Muscle layer of colon (tissue), 2 donors: ENCODE measurements around the gene ARHGAP26.

Experiments
- H3K27ac ChIP-seq: one replicate; pipeline ENCODE4 v1.7.0; 2013; ENCODE audit warnings: low read depth, mild to moderate bottlenecking, low read length, moderate library complexity
- H3K27me3 ChIP-seq, 2 donors: one replicate each; pipeline ENCODE4 v1.7.0; 2013; ENCODE audit warnings: low read length in 2 of 2, mild to moderate bottlenecking in 2 of 2; ENCODE audit not compliant: insufficient read depth in 2 of 2, control insufficient read depth in 1 of 2
- H3K36me3 ChIP-seq: one replicate; pipeline ENCODE4 v1.7.0; 2013; ENCODE audit warnings: mild to moderate bottlenecking, low read length; ENCODE audit not compliant: insufficient read depth
- H3K4me1 ChIP-seq: one replicate; pipeline ENCODE4 v1.7.0; 2013; ENCODE audit warnings: mild to moderate bottlenecking, low read length; ENCODE audit not compliant: insufficient read depth
- H3K4me3 ChIP-seq, 2 donors: one replicate each; pipeline ENCODE4 v1.7.0; 2013; ENCODE audit warnings: low read length in 2 of 2, low read depth in 1 of 2, mild to moderate bottlenecking in 1 of 2, moderate library complexity in 1 of 2
- H3K9ac ChIP-seq: one replicate; pipeline ENCODE4 v1.7.0; 2013; ENCODE audit warnings: low read length
- H3K9me3 ChIP-seq: one replicate; pipeline ENCODE4 v1.7.0; 2013; ENCODE audit warnings: mild to moderate bottlenecking, low read length
- donor health status: abdominal sarcoma.
- donor health status: Adenocarcinoma of cecum.

Gene ARHGAP26

GRCh38 chr5:143064218-143064641, 294.1 kb downstream of the ARHGAP26 start:
- Histone ChIP-seq H3K4me1 (peaks cover 49% of the 10 kb centered on the region), H3K9ac (no peak overlapping the region), H3K27ac (no peak overlapping the region), H3K27me3 (no peaks in the 10 kb centered on the region), H3K9me3 (no peaks in the 10 kb centered on the region), H3K4me3 (no peak overlapping the region), H3K36me3 (no peaks in the 10 kb centered on the region)

DNA sequence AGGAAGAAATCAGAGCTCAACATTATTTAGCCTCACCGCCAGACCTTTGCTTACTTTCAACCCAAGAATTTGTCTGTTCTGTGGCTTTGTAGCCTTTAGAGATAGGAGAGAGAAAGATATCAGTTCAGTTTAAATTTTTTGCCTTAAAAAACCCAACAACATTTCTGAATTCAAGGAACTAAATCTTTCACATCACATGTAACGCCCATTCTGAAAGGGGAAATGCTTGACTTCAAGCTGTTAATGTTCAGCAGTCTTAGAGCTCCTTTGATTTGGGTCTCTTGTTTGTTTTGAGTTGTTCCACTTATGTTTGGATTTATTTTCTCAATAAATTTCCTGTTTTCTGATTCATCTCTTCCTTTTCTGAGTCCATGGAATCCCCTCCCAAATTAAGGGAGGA, 294.5 kb downstream of the ARHGAP26 start:
- peak overlapping the region; percentile 57 for H3K27ac ChIP-seq

GRCh38 chr5:143065185-143065965, 295.2 kb downstream of the ARHGAP26 start:
- peak overlapping the region; percentile 57 for H3K27ac ChIP-seq

More for the DNA sequence above, 294.5 kb downstream of the ARHGAP26 start:
- Histone ChIP-seq H3K27me3 (no peaks in the 10 kb centered on the region), H3K9me3 (no peaks in the 10 kb centered on the region), H3K36me3 (no peaks in the 10 kb centered on the region), H3K9ac (no peak overlapping the region), H3K4me3 (no peak overlapping the region), H3K4me1 (peaks cover 45% of the 10 kb centered on the region)

GRCh38 chr5:143065996-143066522, 295.9 kb downstream of the ARHGAP26 start:
- Histone ChIP-seq H3K4me3 (no peak overlapping the region), H3K4me1 (peaks cover 32% of the 10 kb centered on the region)

More at GRCh38 chr5:143065185-143065965, 295.2 kb downstream of the ARHGAP26 start:
- Histone ChIP-seq H3K4me1 (peaks cover 38% of the 10 kb centered on the region), H3K9ac (no peak overlapping the region), H3K4me3 (no peak overlapping the region), H3K9me3 (no peaks in the 10 kb centered on the region), H3K27me3 (no peaks in the 10 kb centered on the region), H3K36me3 (no peaks in the 10 kb centered on the region)

GRCh38 chr5:143066556-143067281, 296.5 kb downstream of the ARHGAP26 start:
- H3K9me3 ChIP-seq = no peaks in the 10 kb centered on the region
- H3K27ac ChIP-seq = no peak overlapping the region
- no peaks in the 10 kb centered on the region for H3K36me3 ChIP-seq
- H3K27me3 ChIP-seq = no peaks in the 10 kb centered on the region
- H3K4me3 ChIP-seq = no peak overlapping the region
- H3K9ac ChIP-seq = no peak overlapping the region
- peaks cover 28% of the 10 kb centered on the region for H3K4me1 ChIP-seq

More at GRCh38 chr5:143065996-143066522, 295.9 kb downstream of the ARHGAP26 start:
- Histone ChIP-seq H3K27me3 (no peaks in the 10 kb centered on the region), H3K9ac (no peak overlapping the region), H3K27ac (no peak overlapping the region), H3K9me3 (no peaks in the 10 kb centered on the region), H3K36me3 (no peaks in the 10 kb centered on the region)

DNA sequence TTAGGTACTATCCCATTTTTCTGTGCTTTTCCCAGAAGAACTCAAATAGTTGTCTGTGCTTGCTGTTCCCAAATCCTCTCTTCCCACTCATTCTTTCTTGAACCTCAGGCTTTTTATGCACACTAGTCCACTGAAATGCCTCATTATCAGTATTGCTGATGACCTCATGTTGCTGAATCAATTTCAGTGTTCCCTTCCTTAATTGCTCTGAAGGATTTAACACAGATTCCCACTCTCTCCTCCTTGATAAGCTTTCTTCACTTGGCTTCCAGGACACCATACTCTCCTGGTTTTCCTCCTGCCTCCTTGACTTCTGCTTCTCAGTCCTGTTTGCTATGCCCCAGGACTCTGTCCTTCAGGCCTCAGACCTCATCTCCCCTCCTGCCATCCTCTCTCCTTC, 298.5 kb downstream of the ARHGAP26 start:
- Histone ChIP-seq H3K27ac (no peak overlapping the region), H3K4me1 (peaks cover 19% of the 10 kb centered on the region), H3K9ac (no peak overlapping the region), H3K27me3 (no peaks in the 10 kb centered on the region), H3K36me3 (no peaks in the 10 kb centered on the region), H3K9me3 (no peaks in the 10 kb centered on the region), H3K4me3 (no peak overlapping the region)

- no peaks in the 10 kb centered on the region for H3K27me3 ChIP-seq
- no peak overlapping the region for H3K27ac ChIP-seq
- H3K9me3 ChIP-seq = no peaks in the 10 kb centered on the region
- no peaks in the 10 kb centered on the region for H3K36me3 ChIP-seq
- no peak overlapping the region for H3K9ac ChIP-seq
- H3K4me1 ChIP-seq = peaks cover 5% of the 10 kb centered on the region
- no peak overlapping the region for H3K4me3 ChIP-seq
Measured at GRCh38 chr5:143071927-143072326, 301.8 kb downstream of the ARHGAP26 start.

DNA sequence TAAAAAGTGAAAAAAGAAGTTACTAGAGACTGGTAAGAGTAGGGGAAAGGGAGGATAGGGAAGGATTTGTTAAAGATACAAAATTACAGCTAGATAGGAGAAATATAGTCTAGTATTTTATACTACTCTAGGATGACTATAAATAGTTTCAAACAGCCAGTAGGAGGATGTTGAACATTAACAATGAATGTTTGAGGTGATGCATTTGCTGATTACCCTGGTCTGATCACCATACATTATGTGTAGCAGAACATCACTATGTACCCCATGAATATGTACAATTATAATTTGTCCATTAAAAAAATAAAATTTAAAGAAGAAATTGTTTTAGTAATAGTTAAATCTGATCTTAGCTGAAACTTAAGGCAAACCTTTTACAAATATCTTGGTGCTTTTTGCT, 302.6 kb downstream of the ARHGAP26 start:
- Histone ChIP-seq H3K9me3 (no peaks in the 10 kb centered on the region), H3K9ac (no peak overlapping the region), H3K4me3 (no peak overlapping the region), H3K27ac (no peak overlapping the region), H3K36me3 (no peaks in the 10 kb centered on the region), H3K27me3 (no peaks in the 10 kb centered on the region), H3K4me1 (peaks cover 11% of the 10 kb centered on the region)

- Histone ChIP-seq H3K9ac (no peak overlapping the region), H3K9me3 (no peaks in the 10 kb centered on the region), H3K4me3 (no peak overlapping the region), H3K27ac (no peak overlapping the region), H3K27me3 (no peaks in the 10 kb centered on the region), H3K4me1 (peaks cover 14% of the 10 kb centered on the region), H3K36me3 (no peaks in the 10 kb centered on the region)
Measured at GRCh38 chr5:143073766-143074165, 303.6 kb downstream of the ARHGAP26 start.

- H3K27ac ChIP-seq = no peak overlapping the region
- H3K4me3 ChIP-seq = no peak overlapping the region
- H3K27me3 ChIP-seq = no peaks in the 10 kb centered on the region
- no peak overlapping the region for H3K9ac ChIP-seq
- H3K9me3 ChIP-seq = no peaks in the 10 kb centered on the region
- no peaks in the 10 kb centered on the region for H3K36me3 ChIP-seq
- peaks cover 14% of the 10 kb centered on the region for H3K4me1 ChIP-seq
Measured at GRCh38 chr5:143074414-143074996, 304.3 kb downstream of the ARHGAP26 start.

GRCh38 chr5:143076377-143076776, 306.2 kb downstream of the ARHGAP26 start:
- peaks cover 14% of the 10 kb centered on the region for H3K4me1 ChIP-seq
- no peak overlapping the region for H3K4me3 ChIP-seq
- H3K36me3 ChIP-seq = no peaks in the 10 kb centered on the region
- no peaks in the 10 kb centered on the region for H3K9me3 ChIP-seq
- H3K9ac ChIP-seq = no peak overlapping the region
- no peaks in the 10 kb centered on the region for H3K27me3 ChIP-seq
- H3K27ac ChIP-seq = no peak overlapping the region
